ENCODE data around the gene OMP. TPM values are rescaled to one million over a fixed set of nuclear protein-coding genes. Genes with fewer than 3 reads are reported as not detected.
A peak's percentile ranks its signal among the peaks of the same experiment; 100 is the strongest.

OMP gene
- total and polyA plus RNA-seq, 2 of the 13 experiments (the other 11 are each of a cell fraction or from before 2014, with no cell fraction given), result not detected

GRCh38 chr11:77131560-77131959 is 28.9 kb downstream of the OMP start:
- H3K4me3 ChIP-seq (replicated peaks in 1 of 3; ENCODE audit: insufficient read depth in 1 of 3, low read depth in 2 of 3, low read length in 3 of 3), result peak overlapping the region in 1 of 3 experiments; percentile 80; a peak in 2 of 6 replicates

More at GRCh38 chr11:77131560-77131959, 28.9 kb downstream of the OMP start:
- Histone ChIP-seq H3K79me2 (ENCODE audit: insufficient read depth, low read length) (no peaks in the 10 kb centered on the region), H4K20me1 (ENCODE audit: insufficient read depth, low read length) (no peaks in the 10 kb centered on the region), H3K36me3 (replicated peaks in 1 of 2; ENCODE audit: control insufficient read depth in 1 of 2, insufficient read depth in 2 of 2, low read length in 2 of 2) (no peaks in the 10 kb centered on the region), H3K4me1 (ENCODE audit: insufficient read depth, low read length) (peaks cover 59% of the 10 kb centered on the region), H3K4me2 (ENCODE audit: low read depth, low read length) (peak overlapping the region; percentile 100), H3K27me3 (ENCODE audit: control insufficient read depth in 1 of 2, insufficient read depth in 2 of 2, low read length in 2 of 2) (peaks cover 0 to under 1% of the 10 kb centered on the region in 2 experiments; a peak in 1 of 5 replicates), H3K9ac (ENCODE audit: insufficient read depth, low read depth, low read length) (peak overlapping the region; percentile 55), H3K27ac (ENCODE audit: extremely low read length, insufficient read depth, low read length) (peak overlapping the region; percentile 64), H3K9me3 (ENCODE audit: low read length) (no peaks in the 10 kb centered on the region), H2AFZ (ENCODE audit: low read length) (no peak overlapping the region)
- DNase-seq (ENCODE audit: low spot score) (no peak), ATAC-seq (no peak), FAIRE-seq (no peak)
- BruUV-seq (replicated peaks), result no TSS peak
- 73% methylated on average over 2 of the region's 6 CpGs for WGBS (ENCODE audit: low lambda C conversion rate)
- CTCF ChIA-PET (ENCODE audit: low intra/inter-chr PET ratio, low total read pairs), result no interaction called here
- intact Hi-C loops (cut with micrococcal nuclease; ENCODE audit: unreplicated experiment), result loop anchor here (1.0 kb wide), 1 partner anchor 41 kb away; no protein-coding TSS in a partner anchor
- POLR2A ChIA-PET, result interaction anchor here (0.9 to 3.5 kb wide), 4 partner anchors 13 to 42 kb away, joined by 3 to 18 read pairs (median 4); no protein-coding TSS in a partner anchor
- in situ Hi-C loops (cut with HindIII; ENCODE audit: extremely low pct_ligation_motif_present, low pct_unique_long_range_greater_than_20kb), result no loop called here
- TF ChIP-seq ZBTB40 (IDR thresholded peaks at IDR 0.05) (no peak), ZBTB40 (CRISPR knock-in tag; IDR thresholded peaks at IDR 0.05) (0 out of 2 replicates have a peak, but pooled peaks have one; percentile 7), ZNF619 (CRISPR knock-in tag; IDR thresholded peaks at IDR 0.05) (0 out of 2 replicates have a peak, but pooled peaks have one; percentile 8), ZNF414 (CRISPR knock-in tag; IDR thresholded peaks at IDR 0.05) (0 out of 2 replicates have a peak, but pooled peaks have one; percentile 16), ZNF546 (CRISPR knock-in tag; conservative IDR thresholded peaks at IDR 0.05) (0 out of 2 replicates have a peak, but pooled peaks have one; percentile 60), ZNF550 (CRISPR knock-in tag; IDR thresholded peaks at IDR 0.05; ENCODE audit: borderline replicate concordance) (no peak)

Measured in HepG2 (cell line).